ENCODE results near the gene GNAS-AS1.

DNA sequence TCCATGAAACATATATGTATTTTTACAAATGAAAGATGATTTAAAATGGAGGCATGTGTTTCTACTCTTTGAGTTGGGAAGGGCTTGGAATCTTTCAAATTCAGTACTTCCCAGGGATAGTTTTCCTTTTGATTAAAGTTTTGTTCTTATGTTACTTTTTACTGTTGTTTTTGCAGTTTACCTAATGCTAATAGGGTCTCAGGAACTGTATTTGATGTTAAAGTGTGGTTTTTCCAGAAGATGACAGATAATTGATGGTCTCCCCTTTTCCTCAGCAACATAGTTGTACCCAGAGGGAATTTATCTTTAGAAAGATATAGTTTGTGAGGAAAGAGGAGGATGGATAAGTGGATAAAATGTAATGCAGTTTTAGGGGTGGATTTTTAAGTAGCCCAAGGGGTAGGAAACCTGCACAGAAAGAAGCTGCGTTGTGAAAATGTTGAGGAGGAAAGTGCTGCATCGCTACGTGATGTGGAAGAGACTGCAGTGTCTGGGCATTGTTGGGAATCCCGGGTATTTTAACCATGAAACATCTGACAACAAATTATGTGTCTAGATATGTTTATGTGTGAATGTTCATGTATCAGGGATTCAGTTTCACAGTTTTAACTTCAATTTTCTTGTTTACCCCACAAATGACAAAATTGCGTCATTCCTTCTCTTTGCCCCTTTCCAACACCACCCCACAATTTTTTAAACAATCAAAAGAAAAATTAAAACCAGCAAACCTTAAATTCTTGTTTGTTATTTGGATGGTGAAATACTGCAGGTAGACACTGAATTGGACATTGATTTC is 44.1 kb upstream of the GNAS-AS1 start:
- TF ChIP-seq, protein P1, sequence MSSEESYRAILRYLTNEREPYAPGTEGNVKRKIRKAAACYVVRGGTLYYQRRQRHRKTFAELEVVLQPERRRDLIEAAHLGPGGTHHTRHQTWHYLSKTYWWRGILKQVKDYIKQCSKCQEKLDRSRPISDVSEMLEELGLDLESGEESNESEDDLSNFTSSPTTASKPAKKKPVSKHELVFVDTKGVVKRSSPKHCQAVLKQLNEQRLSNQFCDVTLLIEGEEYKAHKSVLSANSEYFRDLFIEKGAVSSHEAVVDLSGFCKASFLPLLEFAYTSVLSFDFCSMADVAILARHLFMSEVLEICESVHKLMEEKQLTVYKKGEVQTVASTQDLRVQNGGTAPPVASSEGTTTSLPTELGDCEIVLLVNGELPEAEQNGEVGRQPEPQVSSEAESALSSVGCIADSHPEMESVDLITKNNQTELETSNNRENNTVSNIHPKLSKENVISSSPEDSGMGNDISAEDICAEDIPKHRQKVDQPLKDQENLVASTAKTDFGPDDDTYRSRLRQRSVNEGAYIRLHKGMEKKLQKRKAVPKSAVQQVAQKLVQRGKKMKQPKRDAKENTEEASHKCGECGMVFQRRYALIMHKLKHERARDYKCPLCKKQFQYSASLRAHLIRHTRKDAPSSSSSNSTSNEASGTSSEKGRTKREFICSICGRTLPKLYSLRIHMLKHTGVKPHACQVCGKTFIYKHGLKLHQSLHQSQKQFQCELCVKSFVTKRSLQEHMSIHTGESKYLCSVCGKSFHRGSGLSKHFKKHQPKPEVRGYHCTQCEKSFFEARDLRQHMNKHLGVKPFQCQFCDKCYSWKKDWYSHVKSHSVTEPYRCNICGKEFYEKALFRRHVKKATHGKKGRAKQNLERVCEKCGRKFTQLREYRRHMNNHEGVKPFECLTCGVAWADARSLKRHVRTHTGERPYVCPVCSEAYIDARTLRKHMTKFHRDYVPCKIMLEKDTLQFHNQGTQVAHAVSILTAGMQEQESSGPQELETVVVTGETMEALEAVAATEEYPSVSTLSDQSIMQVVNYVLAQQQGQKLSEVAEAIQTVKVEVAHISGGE (CRISPR knock-in tag; IDR thresholded peaks at IDR 0.05): no peak
- TF ChIP-seq, protein P2, sequence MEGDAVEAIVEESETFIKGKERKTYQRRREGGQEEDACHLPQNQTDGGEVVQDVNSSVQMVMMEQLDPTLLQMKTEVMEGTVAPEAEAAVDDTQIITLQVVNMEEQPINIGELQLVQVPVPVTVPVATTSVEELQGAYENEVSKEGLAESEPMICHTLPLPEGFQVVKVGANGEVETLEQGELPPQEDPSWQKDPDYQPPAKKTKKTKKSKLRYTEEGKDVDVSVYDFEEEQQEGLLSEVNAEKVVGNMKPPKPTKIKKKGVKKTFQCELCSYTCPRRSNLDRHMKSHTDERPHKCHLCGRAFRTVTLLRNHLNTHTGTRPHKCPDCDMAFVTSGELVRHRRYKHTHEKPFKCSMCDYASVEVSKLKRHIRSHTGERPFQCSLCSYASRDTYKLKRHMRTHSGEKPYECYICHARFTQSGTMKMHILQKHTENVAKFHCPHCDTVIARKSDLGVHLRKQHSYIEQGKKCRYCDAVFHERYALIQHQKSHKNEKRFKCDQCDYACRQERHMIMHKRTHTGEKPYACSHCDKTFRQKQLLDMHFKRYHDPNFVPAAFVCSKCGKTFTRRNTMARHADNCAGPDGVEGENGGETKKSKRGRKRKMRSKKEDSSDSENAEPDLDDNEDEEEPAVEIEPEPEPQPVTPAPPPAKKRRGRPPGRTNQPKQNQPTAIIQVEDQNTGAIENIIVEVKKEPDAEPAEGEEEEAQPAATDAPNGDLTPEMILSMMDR (IDR thresholded peaks at IDR 0.05 in 2 of 3, conservative IDR thresholded peaks at IDR 0.05 in 1 of 3; ENCODE audit: control insufficient read depth in 2 of 3, extremely low read depth in 1 of 3, insufficient read depth in 1 of 3, low read depth in 3 of 3, low read length in 3 of 3): no peak
- TF ChIP-seq NR2C1 (IDR thresholded peaks at IDR 0.05) (no peak), ZNF384 (IDR thresholded peaks at IDR 0.05; ENCODE audit: borderline replicate concordance, low read depth, low read length) (no peak), POLR2A (IDR thresholded peaks at IDR 0.05; ENCODE audit: low read depth, low read length) (no peak), POLR2AphosphoS5 (IDR thresholded peaks at IDR 0.05; ENCODE audit: low read length) (no peak)
- TF ChIP-seq, protein P3, sequence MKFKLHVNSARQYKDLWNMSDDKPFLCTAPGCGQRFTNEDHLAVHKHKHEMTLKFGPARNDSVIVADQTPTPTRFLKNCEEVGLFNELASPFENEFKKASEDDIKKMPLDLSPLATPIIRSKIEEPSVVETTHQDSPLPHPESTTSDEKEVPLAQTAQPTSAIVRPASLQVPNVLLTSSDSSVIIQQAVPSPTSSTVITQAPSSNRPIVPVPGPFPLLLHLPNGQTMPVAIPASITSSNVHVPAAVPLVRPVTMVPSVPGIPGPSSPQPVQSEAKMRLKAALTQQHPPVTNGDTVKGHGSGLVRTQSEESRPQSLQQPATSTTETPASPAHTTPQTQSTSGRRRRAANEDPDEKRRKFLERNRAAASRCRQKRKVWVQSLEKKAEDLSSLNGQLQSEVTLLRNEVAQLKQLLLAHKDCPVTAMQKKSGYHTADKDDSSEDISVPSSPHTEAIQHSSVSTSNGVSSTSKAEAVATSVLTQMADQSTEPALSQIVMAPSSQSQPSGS (IDR thresholded peaks at IDR 0.05; ENCODE audit: low read length): no peak
